Activated CD4-positive, alpha-beta T cell treated with anti-CD3 and anti-CD28 coated beads, Interleukin-2, amount 50 U/mL, for 1 hour (primary cell): ENCODE measurements around the gene CTBP1.

Source experiments
- DNase-seq: peaks from one replicate; pipeline ENCODE4 v3.0.0-alpha.2; 2020

The CTBP1 gene

DNA sequence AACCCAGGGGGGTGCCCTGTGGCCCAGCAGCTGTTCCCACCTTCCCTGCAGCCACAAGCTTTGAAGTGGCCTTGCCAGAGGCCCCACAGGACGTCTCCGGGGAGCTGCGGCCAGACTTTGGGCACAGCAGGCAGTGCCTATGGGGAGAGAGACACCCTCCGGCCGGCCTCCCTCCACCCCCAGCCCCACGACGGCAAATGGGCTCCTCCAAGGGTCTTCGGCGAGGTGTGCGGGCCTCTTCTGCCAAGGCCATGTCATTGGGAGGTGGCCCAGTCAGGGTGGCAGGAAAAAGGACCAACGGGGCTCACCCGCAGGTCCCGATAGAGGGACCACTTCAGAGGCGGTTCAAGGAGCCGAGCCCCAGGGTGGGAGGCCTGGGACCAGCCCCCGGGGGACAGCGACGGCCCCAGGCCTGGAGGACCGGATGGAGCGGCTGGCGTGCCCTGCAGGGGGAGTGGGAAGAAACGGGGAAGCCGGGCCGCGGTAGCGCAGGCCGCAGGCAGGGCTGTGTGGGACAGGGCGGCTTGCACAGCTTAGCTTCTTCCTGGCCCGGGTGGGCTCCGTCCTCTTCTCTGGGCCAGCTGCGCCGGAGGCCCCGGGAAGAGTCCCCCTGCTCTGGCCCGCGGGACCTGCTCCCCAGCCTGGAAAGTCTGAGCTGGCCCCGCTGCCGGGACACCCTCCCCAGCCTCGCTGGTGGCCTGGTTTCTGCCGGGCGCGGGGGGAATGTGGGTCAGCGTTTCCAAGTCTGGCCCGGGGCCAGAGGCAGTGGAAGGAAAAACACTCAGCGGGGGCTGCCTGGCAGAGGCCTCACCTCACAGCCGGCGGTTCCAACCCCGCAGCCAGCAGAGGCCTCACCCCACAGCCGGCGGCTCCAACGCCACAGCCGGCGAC is 54.7 kb downstream of the CTBP1 start:
- DNase-seq = no peak

DNA sequence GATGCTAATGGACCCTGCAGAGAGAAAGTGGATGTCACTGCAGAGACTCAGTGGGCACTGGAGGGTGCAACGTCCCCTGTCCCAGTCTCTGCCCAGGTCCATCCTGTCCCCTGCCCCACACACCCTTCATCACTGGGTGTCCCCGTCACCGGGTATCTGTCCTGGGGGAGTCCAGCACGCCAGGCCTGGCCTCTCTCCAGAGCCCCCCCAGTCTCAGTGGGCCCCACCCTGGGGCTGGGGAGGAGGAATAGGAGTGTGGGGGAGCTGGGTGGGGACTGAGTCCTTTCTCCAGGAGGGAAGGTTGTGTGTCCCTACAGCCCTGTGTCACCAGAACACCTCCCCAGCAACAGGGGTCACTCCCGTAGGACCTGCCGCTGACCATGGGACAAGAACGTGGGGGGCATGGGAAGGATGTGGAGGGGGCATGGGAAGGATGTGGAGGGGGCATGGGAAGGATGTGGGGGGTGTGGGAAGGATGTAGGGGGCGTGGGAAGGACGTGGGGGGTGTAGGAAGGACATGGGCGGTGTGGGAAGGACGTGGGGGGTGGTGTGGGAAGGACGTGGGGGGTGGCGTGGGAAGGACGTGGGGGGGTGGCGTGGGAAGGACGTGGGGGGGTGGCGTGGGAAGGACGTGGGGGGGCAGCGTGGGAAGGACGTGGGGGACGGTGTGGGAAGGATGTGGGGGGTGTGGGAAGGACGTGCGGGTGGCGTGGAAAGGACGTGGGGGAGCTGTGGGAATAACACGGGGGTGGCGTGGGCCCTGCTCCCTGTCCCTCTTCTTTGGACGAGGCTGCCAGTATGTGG is 55.5 kb downstream of the CTBP1 start:
- no peak for DNase-seq

DNA sequence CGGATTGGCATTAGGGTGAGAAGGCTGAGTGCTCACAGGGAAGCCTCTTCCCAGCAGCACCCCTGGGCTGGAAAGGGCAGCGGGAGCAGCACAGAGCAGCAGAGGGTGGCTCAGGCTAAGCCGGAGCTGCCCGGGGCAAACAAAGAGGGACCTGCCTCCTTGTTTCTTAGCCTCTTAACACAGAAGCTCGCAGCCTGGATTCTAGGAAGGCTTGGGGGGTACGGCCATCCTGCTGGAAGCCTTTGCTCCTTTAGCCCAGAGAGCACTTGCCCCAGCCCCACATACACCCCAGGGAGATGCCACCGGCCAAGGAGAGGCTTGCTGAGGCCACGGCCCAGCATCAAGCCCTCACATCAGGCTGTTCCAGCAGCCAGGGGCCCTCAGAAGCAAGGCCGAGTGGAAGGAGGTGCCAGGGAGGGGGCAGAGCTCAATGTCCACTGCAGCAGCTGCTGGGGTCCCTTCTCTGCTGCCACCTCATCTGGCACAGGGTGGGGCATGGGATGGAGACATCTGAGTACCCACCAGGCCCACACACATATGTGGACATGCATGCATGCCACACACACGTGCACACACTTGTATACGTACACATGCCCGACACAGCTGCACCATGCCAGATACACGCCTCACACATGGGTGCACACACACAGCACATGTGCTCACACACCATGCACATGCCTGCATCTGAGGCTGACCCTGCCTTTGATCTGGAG is 56.3 kb downstream of the CTBP1 start:
- DNase-seq = no peak

DNA sequence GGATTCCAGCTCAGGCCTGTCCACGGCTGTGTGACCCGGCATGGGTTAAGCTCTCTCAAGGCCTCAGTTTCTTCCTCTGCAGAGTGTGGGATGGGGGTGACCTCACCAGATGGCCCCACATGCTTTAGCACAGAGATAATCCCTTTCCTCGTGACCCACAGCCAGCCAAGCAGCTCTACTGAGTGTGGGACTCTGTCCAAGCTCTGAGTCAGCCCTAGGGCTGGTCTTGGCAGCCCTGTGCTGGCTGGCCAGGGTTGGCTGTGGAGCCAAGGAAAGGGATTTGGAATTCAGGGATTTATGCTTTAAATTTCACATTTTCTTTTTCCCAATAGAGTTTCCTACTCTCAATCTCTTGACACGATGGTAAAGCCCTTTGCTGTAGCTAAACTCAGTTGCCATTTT is 56.8 kb downstream of the CTBP1 start:
- DNase-seq = no peak

DNA sequence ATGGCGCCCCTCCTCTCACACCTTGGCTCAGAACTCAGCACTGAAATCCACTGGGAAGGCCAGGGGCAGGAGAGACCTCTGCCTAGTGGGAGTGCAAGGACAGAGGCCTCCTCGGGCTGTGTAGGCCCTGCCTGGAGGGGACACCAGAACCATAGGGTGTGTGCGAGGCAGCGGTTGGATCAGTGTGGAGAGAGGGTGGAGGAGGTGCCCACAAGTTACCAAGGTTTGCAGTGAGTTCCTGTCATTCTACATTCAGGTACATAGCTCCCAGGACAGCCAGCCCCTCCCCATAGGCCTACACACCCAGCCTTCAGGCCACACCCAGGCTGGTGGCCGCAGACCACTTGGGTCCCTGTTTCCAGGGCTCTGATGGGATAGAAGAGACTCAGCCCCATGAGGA is 57.3 kb downstream of the CTBP1 start:
- no peak for DNase-seq

DNA sequence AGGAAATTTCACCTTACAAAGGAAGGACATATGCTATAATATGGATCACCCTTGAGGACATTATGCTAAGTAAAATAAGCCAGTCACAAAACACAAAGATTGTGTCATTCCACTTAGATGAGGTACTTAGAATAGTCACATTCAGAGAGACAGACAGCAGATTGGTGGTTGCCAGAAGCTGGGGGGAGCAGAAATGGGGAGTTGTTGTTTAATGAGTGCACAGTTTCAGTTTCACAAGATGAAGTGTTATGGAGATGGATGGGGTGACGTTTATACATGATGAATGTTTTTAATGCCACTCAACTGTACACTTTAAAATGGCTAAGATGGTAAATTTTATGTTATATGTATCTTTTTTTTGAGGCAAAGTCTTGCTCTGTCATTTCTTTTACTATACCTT is 61.7 kb downstream of the CTBP1 start:
- DNase-seq = no peak

DNA sequence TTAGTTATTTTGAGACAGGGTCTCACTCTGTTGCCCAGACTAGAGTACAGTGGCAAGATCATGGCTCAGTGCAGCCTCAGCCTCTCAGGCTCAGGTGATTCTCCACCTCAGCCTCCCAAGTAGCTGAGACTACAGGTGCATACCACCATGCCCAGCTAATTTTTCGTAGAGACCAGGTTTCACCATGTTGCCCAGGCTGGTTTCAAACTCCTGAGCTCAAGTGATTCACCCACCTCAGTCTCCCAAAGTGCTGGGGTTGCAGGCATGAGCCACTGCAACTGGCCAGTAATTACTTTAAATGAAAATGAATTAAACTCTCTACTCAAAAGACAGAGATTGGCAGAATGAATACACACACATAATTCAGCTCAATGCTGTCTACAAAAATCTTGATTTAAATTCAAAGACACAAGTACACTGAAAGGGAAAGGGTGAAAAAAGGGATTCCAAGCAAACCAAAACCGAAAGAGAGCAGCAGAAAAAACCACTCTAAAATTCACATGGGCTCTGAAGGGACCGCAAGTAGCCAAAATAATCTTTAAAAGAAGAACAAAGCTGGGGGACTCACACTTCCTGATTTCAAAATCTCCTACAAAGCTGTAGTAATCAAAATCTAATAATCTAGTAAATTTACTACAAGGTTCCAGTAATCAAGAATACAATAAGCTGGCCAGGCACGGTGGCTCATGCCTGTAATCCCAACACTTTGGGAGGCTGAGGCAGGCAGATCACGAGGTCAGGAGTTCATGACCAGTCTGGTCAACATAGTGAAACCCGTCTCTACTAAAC is 64.8 kb downstream of the CTBP1 start:
- DNase-seq = no peak

DNA sequence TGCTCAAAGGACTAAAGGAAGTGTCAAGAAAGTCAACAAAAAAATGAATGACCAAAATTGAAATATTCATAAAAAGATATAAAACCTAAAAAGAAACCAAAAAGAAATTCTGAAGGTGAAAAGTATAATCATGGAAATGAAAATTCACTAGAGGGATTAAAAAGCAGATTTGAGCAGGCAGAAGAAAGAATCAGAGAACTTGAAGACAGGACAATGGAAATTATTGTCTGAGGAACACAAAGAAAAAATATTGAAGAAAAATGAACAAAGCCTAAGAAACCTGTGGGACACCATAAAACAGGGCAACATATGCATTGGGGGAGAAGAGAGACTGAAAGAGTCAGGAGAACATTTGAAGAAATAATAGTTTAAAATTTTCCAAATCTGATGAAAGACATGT is 66.6 kb downstream of the CTBP1 start:
- no peak for DNase-seq

DNA sequence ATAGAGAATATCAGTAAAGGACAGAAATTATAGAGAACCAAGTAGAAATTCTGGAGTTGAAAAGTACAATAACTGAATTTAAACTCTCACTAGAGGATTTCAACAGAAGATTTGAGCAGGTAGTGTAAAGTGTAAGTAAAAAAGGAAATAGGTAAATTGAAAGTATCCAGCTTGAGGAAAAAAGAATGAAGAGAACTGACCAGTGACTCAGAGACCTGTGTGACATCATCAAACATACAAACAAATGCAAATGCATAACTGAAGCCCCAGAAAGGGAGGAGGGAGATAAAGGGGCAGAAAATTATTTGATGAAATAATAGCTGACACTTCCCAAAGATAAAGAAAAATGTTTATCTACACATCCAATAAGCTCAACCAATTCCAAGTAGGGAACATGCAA is 68.3 kb downstream of the CTBP1 start:
- DNase-seq = no peak

DNA sequence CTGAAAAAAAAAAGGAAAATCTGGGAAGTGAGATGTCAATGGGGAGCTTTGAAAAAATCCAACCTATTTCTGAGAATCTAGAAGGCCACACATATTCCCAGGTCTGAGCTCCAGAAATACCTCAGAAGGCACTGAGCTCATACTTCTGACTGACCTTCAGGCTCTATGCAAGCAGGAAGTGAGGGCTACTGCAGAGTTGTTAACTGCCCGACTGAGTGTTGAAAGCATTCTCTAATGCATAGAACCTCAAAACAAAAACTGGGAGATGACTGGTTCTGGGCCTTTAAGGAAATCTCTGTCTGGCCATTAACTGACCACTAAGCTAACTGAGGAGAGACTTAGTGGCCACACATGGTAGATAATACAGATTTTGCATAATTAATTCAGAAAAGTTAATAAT is 69.0 kb downstream of the CTBP1 start:
- DNase-seq = no peak

DNA sequence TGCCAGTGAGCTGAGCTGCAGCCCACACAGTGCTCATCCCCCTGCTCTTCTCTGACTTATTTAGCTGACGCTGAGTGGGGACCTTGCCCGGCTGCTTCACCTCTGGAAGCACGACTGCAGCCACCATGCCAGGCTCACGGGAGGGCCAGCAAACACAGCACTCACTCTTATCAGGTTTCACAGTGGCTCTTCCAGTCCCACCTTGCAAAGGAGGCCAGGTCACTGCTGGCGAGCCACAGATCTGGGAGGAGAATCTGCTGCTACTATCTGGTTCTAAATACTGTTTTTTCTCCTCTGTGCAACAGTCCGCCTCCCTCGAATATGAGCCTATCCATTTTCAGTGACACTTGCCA is 69.9 kb downstream of the CTBP1 start:
- DNase-seq = no peak

DNA sequence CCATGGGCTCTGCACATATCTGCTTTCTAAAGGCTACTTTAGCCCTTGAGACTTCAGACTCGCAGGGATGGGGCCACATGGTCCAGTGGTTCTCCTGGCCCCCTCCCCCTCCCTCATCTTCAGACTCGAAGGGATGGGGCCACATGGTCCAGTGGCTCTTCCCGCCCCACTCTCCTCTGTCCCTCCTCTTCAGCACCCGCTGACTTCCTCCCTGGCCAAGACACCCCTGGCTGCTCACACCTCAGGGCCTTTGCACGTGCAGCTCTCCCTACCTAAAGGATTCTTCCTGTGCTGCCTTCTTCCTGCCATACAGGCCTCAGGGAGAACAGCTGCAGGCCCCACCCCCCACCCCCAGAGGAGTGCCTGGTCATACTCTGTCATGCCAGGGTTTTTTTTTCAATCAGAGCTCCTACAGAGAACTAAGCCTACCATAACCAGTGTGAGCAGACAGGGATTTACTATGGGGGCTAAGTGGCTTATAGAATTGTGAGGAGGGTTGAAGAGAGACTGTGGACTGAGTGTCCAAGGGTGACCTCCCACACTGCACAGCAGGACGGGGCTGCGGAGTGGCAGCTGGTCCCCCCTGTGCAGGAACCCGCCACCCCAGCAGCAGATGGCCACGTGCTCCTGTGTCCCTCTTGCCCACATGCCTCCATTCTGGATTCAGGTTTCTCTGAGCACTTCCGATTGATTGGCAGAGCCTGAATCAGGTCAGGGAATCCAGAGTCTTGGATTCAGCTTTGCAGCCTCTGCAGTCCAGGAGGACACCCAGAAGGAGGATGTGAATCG is 70.4 kb downstream of the CTBP1 start:
- DNase-seq = no peak

DNA sequence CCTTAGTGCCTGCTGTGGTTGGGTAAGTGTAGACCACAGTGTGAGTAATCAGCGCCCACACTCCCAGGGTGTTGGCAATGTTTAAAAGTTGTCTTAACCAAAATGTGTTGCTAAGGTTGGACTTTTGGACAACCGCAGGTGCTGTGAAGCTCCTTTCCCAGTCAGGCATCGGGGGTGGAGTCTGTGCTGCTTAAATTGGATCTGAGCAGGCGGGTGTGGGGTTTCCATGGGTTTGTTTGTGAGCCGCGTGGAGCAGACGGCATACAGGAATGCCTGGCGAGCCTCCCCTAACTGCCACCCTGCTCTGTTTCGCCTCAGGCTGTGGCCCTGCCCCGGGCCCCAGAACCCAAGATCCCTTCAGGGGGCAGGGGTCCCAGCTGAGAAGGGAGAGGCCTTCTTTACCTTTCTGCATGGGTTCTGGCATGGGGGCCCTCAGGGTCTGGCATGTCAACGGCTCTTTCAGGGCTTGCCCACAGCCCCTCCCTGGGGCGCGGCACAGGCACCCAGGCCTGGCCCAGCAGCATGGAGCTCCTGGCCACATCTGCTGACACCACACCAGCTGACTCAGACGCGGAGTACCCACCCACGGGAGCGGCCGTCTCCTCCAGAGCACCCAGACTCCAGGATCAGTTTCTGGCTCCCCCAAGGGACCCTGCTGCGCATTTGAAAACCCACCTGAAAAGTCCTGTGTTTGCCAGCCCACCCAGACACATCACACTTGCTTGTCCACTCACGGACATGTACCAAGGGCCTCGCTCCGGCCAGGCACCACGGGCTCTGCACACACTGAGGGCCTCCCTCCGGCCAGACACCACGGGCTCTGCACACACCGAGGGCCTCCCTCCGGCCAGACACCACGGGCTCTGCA is 71.4 kb downstream of the CTBP1 start:
- DNase-seq = no peak

DNA sequence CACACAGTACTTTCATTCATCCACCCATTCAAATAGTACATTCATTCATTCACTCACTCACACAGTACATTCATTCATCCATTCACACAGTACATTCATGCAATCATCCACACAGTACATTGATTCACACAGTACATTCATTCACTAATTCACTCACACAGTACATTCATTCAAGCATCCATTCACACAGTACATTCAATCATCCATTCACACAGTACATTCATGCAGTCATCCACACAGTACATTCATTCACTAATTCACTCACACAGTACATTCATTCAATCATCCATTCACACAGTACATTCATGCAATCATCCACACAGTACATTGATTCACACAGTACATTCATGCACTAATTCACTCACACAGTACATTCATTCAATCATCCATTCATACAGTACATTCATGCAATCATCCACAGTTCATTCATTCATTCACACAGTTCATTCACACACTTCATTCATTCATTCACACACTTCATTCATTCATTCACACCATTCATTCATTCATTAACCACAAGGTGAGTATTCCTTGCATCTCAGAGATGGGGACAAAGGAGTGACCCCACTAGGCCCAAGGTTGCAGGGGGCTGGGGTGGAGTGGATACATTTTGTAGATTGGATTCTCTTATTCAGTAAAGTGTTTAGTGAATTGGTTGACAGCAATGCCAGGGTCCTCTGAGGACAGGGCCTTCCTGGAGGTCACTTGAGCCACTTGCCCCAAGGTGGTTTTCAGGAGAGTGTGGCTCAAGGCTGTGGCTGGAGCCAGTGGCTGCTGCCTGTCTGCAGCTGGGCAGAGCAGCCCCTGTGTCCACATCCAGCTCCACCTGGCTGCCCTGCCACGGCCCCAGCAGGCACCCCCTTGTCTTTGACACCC is 72.3 kb downstream of the CTBP1 start:
- no peak for DNase-seq

DNA sequence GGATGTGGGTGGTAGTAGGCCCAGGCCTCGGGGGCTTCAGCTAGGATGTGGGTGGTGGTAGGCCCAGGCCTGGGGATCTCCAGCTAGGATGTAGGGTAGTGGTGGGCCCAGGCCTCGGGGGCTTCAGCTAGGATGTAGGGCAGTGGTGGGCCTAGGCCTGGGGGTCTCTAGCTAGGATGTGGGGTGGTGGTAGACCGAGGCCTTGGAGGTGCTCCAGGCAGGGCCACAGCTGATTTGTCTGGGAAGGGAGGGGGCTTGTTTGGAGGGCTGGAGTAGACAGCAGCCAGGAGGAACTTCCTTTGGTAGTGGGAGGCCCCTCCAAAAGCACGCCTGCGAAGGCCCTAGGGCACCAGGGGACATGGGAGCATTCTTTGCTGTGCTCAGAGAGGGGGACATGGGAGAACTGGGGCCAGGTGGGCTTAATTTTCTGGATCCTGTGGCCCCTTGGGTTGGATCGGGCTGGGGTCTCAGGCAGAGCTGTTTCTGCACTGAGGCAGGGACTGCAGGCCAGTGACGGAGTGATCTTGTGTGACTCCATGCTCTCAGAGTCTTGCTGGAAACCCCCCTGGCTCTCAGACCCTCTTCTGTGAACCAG is 73.2 kb downstream of the CTBP1 start:
- DNase-seq = no peak

DNA sequence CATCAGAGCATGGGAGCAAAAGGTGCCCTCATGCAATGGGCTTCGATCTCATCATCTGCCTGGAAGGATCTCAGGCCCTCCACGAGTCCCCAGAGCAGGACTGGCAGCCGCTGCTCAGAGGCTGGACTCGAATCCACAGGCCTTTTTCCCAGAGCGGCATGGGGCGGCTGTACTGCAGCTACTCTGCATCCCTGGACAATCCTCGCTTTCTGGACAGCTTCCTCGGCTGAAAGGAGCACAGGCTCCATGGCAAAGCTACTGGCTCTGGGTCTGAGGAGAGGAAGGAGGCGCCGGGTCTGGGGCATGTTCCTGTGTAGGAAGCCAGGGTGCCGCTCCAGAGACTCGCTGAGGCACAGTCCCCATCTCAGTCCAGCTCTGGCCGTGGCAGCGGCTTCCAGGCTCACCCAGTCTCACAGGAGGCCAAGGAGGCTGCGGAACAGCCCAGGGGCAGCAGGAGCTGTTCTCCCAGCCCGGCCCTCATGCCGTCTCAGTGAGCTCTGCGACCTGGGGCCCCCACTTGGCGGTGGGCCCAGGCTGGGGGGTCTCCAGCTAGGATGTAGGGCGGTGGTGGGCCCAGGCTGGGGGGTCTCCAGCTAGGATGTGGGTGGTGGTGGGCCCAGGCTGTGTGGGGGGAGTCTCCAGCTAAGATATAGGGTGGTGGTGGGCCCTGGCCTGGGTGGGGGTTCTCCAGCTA is 73.8 kb downstream of the CTBP1 start:
- DNase-seq = no peak

DNA sequence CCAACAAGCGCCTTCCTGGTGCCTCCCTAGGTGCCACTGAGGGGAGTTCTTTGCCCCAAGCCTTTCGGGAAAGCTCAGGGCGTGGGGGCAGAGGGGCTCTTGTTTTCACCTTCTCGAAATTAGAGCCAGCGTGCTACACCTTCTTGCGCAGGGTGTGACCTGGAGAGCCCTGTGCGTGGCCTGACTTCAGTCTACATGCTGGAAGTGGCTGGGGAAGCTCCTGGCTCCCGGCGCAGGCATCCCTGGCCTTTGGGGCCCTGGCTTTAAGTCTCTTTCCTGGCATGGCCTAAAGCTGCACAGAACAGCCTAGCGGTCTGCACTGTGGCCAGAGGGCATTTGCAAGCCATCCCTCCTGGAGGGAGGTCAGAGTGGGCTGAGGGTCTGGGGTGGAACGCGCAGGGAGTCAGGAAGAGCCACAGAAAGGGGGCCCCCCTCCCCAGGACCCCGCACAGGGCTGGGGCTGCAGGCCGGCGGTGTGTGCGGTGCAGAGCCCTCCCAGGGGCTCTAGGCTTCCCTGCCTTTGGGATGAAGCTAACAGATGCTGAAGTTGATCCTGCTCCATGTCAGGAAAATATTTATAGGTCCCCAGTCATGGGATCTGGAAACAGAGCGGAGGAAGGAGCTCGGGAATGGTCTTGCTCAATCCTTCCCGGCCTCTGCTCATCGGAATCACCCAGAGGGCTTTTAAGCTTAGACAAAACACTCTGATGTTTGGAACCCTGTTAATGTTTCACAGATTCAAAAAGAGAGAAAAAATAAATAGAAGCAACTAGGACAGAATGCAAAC is 75.8 kb downstream of the CTBP1 start:
- no peak for DNase-seq

DNA sequence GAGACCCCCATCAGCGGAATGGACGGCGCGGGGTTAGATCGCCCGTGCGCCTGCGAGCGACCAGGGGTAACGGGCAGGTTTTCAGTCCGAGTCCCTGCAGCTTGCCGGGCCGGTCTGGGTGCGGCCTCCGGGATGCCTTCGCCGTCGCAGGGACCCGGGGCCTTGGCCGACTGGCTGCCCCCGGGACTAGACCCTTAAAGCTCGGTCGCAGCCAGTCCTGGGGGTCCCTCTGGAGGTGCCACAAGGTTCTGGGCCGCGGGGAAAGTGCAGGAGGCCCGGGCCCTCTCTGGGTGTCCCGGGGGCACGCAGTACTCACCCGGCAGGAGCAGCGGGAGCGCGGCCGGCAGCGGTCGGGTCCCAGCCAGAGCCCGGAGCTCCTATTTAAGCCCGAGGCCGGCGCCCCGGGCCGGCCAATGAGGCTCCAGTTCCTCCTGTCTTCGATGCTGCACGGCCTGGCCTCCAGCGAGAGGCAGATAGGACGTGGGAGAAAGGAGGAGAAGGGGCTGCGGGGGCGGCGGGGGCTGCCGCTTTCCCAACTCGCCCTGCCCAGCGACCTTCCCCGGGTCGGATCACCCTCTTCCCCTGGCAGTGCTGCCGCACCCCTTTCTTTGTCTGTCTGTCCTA is 76.6 kb downstream of the CTBP1 start, which contains the start of gene SPON2:
SPON2 (minus strand) TSS at position 356 of the 624 bp plus-strand sequence.
- no peak for DNase-seq
